Panc1 (cell line): ENCODE results near the gene ACOX3. TPM values are rescaled to one million over a fixed set of nuclear protein-coding genes. Genes with fewer than 3 reads are reported as not detected.

Experiments
- ATAC-seq: fragments of 200-7000 bp; cut with Tn5 transposase; 2 replicates; pipeline ENCODE4 v1.9.1; 2020; ENCODE audit warnings: mild to moderate bottlenecking, moderate library complexity
- BruUV-seq: library from RNA; stranded (reverse); fragments of 400-500 nt; replicated peaks from 2 replicates; lab custom pipeline; 2021; lab: Mats Ljungman, UMichigan
- CTCF ChIA-PET: fragments of 300-600 bp; sonication (Branson Sonifier 250); formaldehyde crosslinking; loops from one replicate; lab custom pipeline; 2022; ENCODE audit warnings: antibody characterized with exemption; lab: Charles Lee
- POLR2A ChIA-PET: fragments of 300-600 bp; sonication (Branson Sonifier 250); formaldehyde crosslinking; loops from one replicate; lab custom pipeline; 2022; ENCODE audit warnings: antibody characterized with exemption; lab: Charles Lee
- DNase-seq: peaks from one replicate; pipeline ENCODE4 v3.0.0-alpha.2; 2010; ENCODE audit warnings: low read depth, low spot score
- H3K27ac ChIP-seq: 2 replicates; pipeline ENCODE4 v1.5.1; 2011; ENCODE audit warnings: mild to moderate bottlenecking, low read length, inconsistent platforms
- H3K27me3 ChIP-seq: fragments of 200-500 bp; sonication (Bioruptor generic); 2 replicates; pipeline ENCODE4 v1.6.0; 2014; ENCODE audit warnings: low read length, inconsistent platforms; ENCODE audit not compliant: control insufficient read depth, insufficient read depth
- H3K36me3 ChIP-seq: fragments of 200-500 bp; sonication (Bioruptor generic); 2 replicates; pipeline ENCODE4 v1.5.1; 2014; ENCODE audit warnings: inconsistent platforms, mild to moderate bottlenecking, low read length, moderate library complexity; ENCODE audit not compliant: control insufficient read depth, insufficient read depth
- H3K4me1 ChIP-seq: 2 replicates; pipeline ENCODE4 v1.5.1; 2011; ENCODE audit warnings: inconsistent platforms, mild to moderate bottlenecking, low read length, moderate library complexity; ENCODE audit not compliant: control insufficient read depth, insufficient read depth
- H3K4me3 ChIP-seq, 2 experiments: 2 replicates each; pipeline ENCODE4 v1.5.1; 2011 to 2012; ENCODE audit warnings: low read depth in 2 of 2, low read length in 2 of 2, mild to moderate bottlenecking in 2 of 2, inconsistent platforms in 1 of 2, moderate library complexity in 1 of 2
- H3K9me3 ChIP-seq: fragments of 200-500 bp; sonication (Bioruptor generic); 2 replicates; pipeline ENCODE4 v1.5.1; 2014; ENCODE audit warnings: low read depth, mild to moderate bottlenecking, inconsistent platforms, low read length, moderate library complexity; ENCODE audit not compliant: control insufficient read depth, insufficient read depth
- POLR2AphosphoS5 ChIP-seq: IDR thresholded peaks from 2 replicates; pipeline ENCODE4 v1.6.1; 2012; ENCODE audit warnings: mild to moderate bottlenecking, low read depth, low read length, moderate library complexity
- REST ChIP-seq, 2 experiments: IDR thresholded peaks; 2 replicates each; pipeline ENCODE4 v1.6.1; 2011 to 2012; ENCODE audit warnings: low read depth in 2 of 2, control low read depth in 1 of 2, low read length in 1 of 2, mild to moderate bottlenecking in 1 of 2, moderate library complexity in 1 of 2; ENCODE audit not compliant: insufficient read depth in 1 of 2
- SIN3A ChIP-seq: IDR thresholded peaks from 2 replicates; pipeline ENCODE4 v1.6.1; 2012; ENCODE audit warnings: low read depth, mild to moderate bottlenecking, low read length, moderate library complexity, borderline replicate concordance; ENCODE audit not compliant: insufficient read depth
- TCF7L2 ChIP-seq: IDR thresholded peaks from 2 replicates; pipeline ENCODE4 v1.6.1; 2011; ENCODE audit warnings: mild to moderate bottlenecking, low read depth, low read length, inconsistent platforms
- in situ Hi-C: cut with HindIII; loops from 2 replicates; pipeline ENCODE4 v1.10.0; 2016; ENCODE audit warnings: low sequenced_read_pairs, low pct_unique_long_range_greater_than_20kb
- intact Hi-C: fragments of 100-400 bp; cut with micrococcal nuclease; formaldehyde crosslinking; loops from one replicate; pipeline ENCODE4 v1.10.0; 2022; ENCODE audit not compliant: unreplicated experiment
- total RNA-seq: library from RNA; stranded (reverse); gene quantifications from one replicate; pipeline ENCODE4 v1.2.1, GENCODE V29; 2021; ENCODE audit not compliant: unreplicated experiment
- TF ChIP-seq, protein P1 (sequence below): fragments of 450-650 bp; IDR thresholded peaks from 2 replicates; pipeline ENCODE4 v1.5.1; 2017; ENCODE audit warnings: mild to moderate bottlenecking

Gene ACOX3
- total RNA-seq, 1 experiment from 2014 or later, result 15.4 TPM

DNA sequence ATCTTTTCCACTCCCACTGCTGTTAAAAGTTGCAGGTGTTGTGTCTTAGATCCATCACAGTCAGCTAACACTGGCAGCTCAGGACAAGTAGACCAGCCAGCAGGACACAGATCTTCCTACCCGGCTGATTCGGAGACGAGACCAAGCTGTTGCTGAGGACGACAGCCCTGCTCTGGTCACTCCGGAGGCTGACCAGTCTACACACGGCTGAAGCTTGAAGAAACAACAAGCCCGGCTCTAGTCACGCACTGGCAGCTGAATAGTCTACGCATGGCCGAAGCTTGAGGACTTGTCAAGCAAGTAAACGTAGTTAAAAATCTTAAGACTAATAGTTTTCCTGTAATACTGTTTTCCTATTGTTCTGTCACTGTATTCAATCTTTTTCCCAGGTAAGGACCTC lies 1.8 kb downstream of the ACOX3 start:
- Histone ChIP-seq H3K9me3 (no peaks in the 10 kb centered on the region), H3K4me1 (peaks cover 14% of the 10 kb centered on the region), H3K4me3 (no peak overlapping the region), H3K36me3 (peaks cover 10% of the 10 kb centered on the region; the same call in 1 of the 2 replicates), H3K27ac (no peak overlapping the region), H3K27me3 (no peaks in the 10 kb centered on the region)
- CTCF ChIA-PET, result no interaction called here
- no peak for DNase-seq
- ATAC-seq, result no peak
- BruUV-seq, result no TSS peak
- intact Hi-C loops, result no loop called here
- POLR2A ChIA-PET, result interaction anchor here (0.6 kb wide), 1 partner anchor 12 kb away, joined by 5 read pairs; no protein-coding TSS in a partner anchor
- no peak for TF ChIP-seq REST (IDR thresholded peaks at IDR 0.05; ENCODE audit: insufficient read depth in 1 of 2, low read depth in 2 of 2, low read length in 1 of 2)
- TF ChIP-seq, protein P1, sequence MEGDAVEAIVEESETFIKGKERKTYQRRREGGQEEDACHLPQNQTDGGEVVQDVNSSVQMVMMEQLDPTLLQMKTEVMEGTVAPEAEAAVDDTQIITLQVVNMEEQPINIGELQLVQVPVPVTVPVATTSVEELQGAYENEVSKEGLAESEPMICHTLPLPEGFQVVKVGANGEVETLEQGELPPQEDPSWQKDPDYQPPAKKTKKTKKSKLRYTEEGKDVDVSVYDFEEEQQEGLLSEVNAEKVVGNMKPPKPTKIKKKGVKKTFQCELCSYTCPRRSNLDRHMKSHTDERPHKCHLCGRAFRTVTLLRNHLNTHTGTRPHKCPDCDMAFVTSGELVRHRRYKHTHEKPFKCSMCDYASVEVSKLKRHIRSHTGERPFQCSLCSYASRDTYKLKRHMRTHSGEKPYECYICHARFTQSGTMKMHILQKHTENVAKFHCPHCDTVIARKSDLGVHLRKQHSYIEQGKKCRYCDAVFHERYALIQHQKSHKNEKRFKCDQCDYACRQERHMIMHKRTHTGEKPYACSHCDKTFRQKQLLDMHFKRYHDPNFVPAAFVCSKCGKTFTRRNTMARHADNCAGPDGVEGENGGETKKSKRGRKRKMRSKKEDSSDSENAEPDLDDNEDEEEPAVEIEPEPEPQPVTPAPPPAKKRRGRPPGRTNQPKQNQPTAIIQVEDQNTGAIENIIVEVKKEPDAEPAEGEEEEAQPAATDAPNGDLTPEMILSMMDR, result no peak
- no peak for TF ChIP-seq SIN3A
- no peak for TF ChIP-seq POLR2AphosphoS5
- no peak for TF ChIP-seq TCF7L2
- in situ Hi-C loops, result no loop called here

DNA sequence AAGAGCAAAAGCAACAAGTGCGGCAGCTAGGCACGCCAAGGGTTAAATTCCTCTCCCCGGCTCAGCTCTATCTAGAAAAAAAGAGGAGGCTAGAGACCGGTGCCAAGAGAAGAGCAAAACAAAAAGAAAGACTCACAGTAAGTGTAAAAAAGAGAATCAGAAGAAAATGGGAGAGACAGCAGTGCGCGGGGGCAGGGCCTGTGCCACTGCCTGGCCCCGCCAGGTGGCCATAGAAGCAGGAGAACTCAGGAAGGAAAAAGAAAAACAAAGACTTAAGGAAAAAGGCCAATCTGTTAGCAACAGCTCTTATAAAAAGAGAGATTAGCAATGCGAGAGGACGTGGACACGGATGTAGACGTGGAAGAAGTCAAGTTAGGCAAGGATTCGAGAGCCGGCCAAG lies 3.2 kb downstream of the ACOX3 start:
- no peak overlapping the region for H3K27ac ChIP-seq
- in situ Hi-C loops, result no loop called here

GRCh38 chr4:8435656-8436121 lies 4.8 kb downstream of the ACOX3 start:
- ChIA-PET CTCF (no interaction called here), POLR2A (no interaction called here)
- no peak for TF ChIP-seq SIN3A
- no peak for TF ChIP-seq REST (IDR thresholded peaks at IDR 0.05; ENCODE audit: insufficient read depth in 1 of 2, low read depth in 2 of 2, low read length in 1 of 2)
- TF ChIP-seq POLR2AphosphoS5, result no peak
- TF ChIP-seq, protein P1, result no peak
- no peak for TF ChIP-seq TCF7L2
- BruUV-seq, result no TSS peak
- intact Hi-C loops (no loop called here), in situ Hi-C loops (no loop called here)
- H3K27ac ChIP-seq, result no peak overlapping the region
- DNase-seq, result no peak
- H3K4me3 ChIP-seq, result no peak overlapping the region
- no peaks in the 10 kb centered on the region for H3K27me3 ChIP-seq
- no peaks in the 10 kb centered on the region for H3K9me3 ChIP-seq
- ATAC-seq, result no peak
- peaks cover 4% of the 10 kb centered on the region; the same call in 1 of the 2 replicates for H3K36me3 ChIP-seq
- H3K4me1 ChIP-seq, result 0 out of 2 replicates have a peak, but pooled peaks cover 3% of the 10 kb centered on the region

More for the DNA sequence above, 3.2 kb downstream of the ACOX3 start:
- ATAC-seq (no peak), DNase-seq (no peak)
- no peak for TF ChIP-seq SIN3A
- peaks cover 4% of the 10 kb centered on the region; the same call in 1 of the 2 replicates for H3K4me1 ChIP-seq
- no peaks in the 10 kb centered on the region for H3K27me3 ChIP-seq
- H3K9me3 ChIP-seq, result no peaks in the 10 kb centered on the region
- H3K4me3 ChIP-seq, result no peak overlapping the region
- no TSS peak for BruUV-seq
- intact Hi-C loops, result no loop called here
- ChIA-PET POLR2A (no interaction called here), CTCF (no interaction called here)
- peaks cover 10% of the 10 kb centered on the region; the same call in 1 of the 2 replicates for H3K36me3 ChIP-seq
